Parathyroid adenoma (tissue), 2 donors: Measurements from ENCODE around the gene DAAM2.

Experiments used
- H2AFZ ChIP-seq: fragments of 300-600 bp; sonication (generic); one replicate; pipeline ENCODE4 v1.7.0; 2017; ENCODE audit warnings: antibody characterized with exemption, mild to moderate bottlenecking
- H3K27ac ChIP-seq: fragments of 300-600 bp; sonication (generic); one replicate; pipeline ENCODE4 v1.7.0; 2017
- H3K27me3 ChIP-seq: fragments of 300-600 bp; sonication (generic); one replicate; pipeline ENCODE4 v1.7.0; 2017; ENCODE audit warnings: low read length; ENCODE audit not compliant: control insufficient read depth, insufficient read depth
- H3K36me3 ChIP-seq: fragments of 300-600 bp; sonication (generic); one replicate; pipeline ENCODE4 v1.7.0; 2017; ENCODE audit warnings: low read length; ENCODE audit not compliant: control insufficient read depth, insufficient read depth
- H3K4me1 ChIP-seq: fragments of 300-600 bp; sonication (generic); one replicate; pipeline ENCODE4 v1.7.0; 2017; ENCODE audit warnings: control low read depth
- H3K4me2 ChIP-seq: fragments of 300-600 bp; sonication (generic); one replicate; pipeline ENCODE4 v1.7.0; 2017; ENCODE audit warnings: low read length
- H3K4me3 ChIP-seq: fragments of 300-600 bp; sonication (generic); one replicate; pipeline ENCODE4 v1.7.0; 2017; ENCODE audit warnings: low read depth, low read length
- H3K79me2 ChIP-seq: fragments of 300-600 bp; sonication (generic); one replicate; pipeline ENCODE4 v1.7.0; 2017; ENCODE audit warnings: control low read depth
- H3K9ac ChIP-seq: fragments of 300-600 bp; sonication (generic); one replicate; pipeline ENCODE4 v1.7.0; 2017; ENCODE audit warnings: mild to moderate bottlenecking
- H3K9me3 ChIP-seq: fragments of 300-600 bp; sonication (generic); one replicate; pipeline ENCODE4 v1.7.0; 2017; ENCODE audit warnings: low read length; ENCODE audit not compliant: control insufficient read depth
- TF ChIP-seq, protein P1 (sequence below): fragments of 300-600 bp; sonication (generic); IDR thresholded peaks from one replicate; pipeline ENCODE4 v1.7.0; 2017; ENCODE audit warnings: antibody characterized with exemption, mild to moderate bottlenecking
- donor health status: primary hyperparathyroidism.

Gene DAAM2

DNA sequence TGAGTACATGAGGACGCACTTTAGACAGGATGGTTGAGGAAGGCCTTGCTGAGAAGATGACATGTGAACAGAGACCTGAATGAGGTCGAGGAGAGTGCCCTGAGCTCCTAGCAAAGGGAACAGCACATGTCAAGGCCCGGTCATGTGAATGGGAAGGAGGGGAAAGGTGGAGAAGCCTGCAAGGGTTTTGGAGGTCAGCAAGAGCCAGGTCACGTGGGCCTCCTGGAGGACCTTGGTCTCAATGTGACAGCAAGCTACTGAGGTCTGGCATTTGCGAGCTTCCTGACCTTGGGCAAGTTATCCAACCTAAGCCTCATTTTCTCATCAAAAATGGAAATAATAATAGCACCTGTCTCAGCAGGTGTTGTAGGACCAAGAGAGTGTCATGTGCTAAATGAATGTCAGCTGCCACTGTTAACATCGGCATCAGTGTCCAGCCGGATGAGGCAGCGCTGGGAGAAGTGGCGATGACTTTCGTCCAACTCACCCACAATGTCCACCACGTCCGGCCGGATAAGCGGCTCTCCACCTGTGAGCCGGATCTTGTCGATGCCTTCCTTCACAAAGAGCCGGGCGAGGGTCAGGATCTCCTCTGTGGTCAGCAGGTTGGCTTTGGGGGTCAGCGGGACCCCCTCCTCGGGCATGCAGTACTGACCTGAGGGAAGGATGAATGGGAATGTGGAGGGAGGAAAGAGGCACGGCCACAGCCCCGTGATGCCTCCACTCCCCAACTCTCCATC, 133.2 kb downstream of the DAAM2 start:
- Histone ChIP-seq H3K9me3 (no peaks in the 10 kb centered on the region), H3K27me3 (no peaks in the 10 kb centered on the region), H3K27ac (no peak overlapping the region), H3K79me2 (no peaks in the 10 kb centered on the region), H3K36me3 (no peaks in the 10 kb centered on the region), H3K9ac (no peak overlapping the region), H3K4me1 (no peaks in the 10 kb centered on the region), H3K4me3 (no peak overlapping the region), H3K4me2 (no peak overlapping the region), H2AFZ (no peak overlapping the region)
- TF ChIP-seq, protein P1, sequence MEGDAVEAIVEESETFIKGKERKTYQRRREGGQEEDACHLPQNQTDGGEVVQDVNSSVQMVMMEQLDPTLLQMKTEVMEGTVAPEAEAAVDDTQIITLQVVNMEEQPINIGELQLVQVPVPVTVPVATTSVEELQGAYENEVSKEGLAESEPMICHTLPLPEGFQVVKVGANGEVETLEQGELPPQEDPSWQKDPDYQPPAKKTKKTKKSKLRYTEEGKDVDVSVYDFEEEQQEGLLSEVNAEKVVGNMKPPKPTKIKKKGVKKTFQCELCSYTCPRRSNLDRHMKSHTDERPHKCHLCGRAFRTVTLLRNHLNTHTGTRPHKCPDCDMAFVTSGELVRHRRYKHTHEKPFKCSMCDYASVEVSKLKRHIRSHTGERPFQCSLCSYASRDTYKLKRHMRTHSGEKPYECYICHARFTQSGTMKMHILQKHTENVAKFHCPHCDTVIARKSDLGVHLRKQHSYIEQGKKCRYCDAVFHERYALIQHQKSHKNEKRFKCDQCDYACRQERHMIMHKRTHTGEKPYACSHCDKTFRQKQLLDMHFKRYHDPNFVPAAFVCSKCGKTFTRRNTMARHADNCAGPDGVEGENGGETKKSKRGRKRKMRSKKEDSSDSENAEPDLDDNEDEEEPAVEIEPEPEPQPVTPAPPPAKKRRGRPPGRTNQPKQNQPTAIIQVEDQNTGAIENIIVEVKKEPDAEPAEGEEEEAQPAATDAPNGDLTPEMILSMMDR, result no peak

DNA sequence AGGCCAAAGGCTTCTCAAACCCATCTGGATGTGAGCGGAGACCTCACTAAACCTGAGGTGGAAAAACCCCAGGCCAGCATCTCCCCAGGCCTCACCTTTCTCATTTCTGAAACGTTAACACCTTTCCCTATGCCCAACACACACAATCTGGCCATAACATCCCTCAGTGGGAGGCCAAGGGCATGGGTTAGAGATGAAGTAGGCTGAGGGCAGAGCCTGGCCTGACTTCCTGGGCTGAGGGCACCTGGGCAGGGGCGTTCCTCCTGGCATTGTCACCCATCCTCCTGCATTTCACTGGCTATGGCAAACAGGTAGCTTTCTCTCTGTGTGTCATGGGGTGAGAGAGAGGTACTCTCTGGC, 133.7 kb downstream of the DAAM2 start:
- Histone ChIP-seq H3K4me3 (no peak overlapping the region), H3K9ac (no peak overlapping the region), H3K79me2 (no peaks in the 10 kb centered on the region), H3K36me3 (no peaks in the 10 kb centered on the region), H3K9me3 (no peaks in the 10 kb centered on the region), H3K27ac (no peak overlapping the region), H3K4me1 (no peaks in the 10 kb centered on the region), H3K4me2 (no peak overlapping the region), H2AFZ (no peak overlapping the region), H3K27me3 (no peaks in the 10 kb centered on the region)
- TF ChIP-seq, protein P1, result no peak

DNA sequence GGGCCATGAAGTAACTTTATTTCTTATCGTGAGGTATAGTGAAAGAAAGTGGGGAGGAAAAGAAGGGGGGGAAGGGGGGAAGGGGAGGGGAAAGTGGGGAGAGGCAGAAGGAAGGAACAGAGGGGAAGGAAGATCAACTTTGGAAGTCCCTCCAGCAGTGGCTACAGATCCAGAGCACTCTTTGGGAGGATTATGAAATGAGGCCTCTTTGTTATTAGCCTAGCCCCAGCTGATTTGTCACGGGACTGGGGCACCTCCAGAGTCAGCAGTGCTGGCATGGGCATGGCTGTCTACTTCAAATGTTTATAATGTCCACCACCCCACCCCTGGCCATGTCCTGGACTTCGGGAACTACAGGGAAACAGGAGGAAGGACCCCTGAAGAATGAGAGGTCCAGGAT, 134.5 kb downstream of the DAAM2 start:
- Histone ChIP-seq H3K36me3 (no peaks in the 10 kb centered on the region), H3K9ac (no peak overlapping the region), H2AFZ (no peak overlapping the region), H3K79me2 (no peaks in the 10 kb centered on the region), H3K4me2 (no peak overlapping the region), H3K4me3 (no peak overlapping the region), H3K4me1 (peaks cover under 1% of the 10 kb centered on the region), H3K27ac (no peak overlapping the region), H3K9me3 (no peaks in the 10 kb centered on the region), H3K27me3 (no peaks in the 10 kb centered on the region)
- TF ChIP-seq, protein P1, result no peak

DNA sequence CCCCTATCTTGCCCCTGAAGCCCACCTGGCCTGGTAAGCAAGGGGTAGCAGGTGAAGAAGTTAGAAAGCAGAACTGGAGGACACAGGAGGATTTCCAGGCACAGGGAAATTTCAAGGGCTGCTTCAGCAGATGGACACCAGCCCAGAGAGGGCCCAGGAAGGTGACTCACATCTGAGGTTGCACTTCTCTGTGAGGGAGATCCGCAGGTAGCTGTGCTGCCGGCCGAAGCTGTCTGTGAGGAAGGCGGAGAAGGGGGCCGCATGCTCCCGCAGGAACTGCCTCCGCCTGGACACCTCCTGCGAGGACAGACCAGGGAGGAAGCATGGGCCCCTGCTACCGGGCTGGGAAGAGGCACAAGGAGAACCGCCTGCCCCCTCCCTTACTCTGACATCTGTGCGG, 135.0 kb downstream of the DAAM2 start:
- no peak overlapping the region for H3K27ac ChIP-seq

More for the DNA sequence above, 135.0 kb downstream of the DAAM2 start:
- Histone ChIP-seq H3K27me3 (no peaks in the 10 kb centered on the region), H3K4me1 (peaks cover 5% of the 10 kb centered on the region), H3K9me3 (no peaks in the 10 kb centered on the region), H3K4me2 (no peak overlapping the region), H3K9ac (no peak overlapping the region), H2AFZ (no peak overlapping the region), H3K79me2 (no peaks in the 10 kb centered on the region), H3K4me3 (no peak overlapping the region), H3K36me3 (no peaks in the 10 kb centered on the region)
- TF ChIP-seq, protein P1, result no peak
